ENCODE data around the gene SPATC1L.

The SPATC1L gene

GRCh38 chr21:46190491-46191131, 6.4 kb upstream of the SPATC1L start:
- no peak overlapping the region for H3K4me3 ChIP-seq (ENCODE audit: low read depth, low read length)
- TF ChIP-seq CTCF (IDR thresholded peaks at IDR 0.05; ENCODE audit: low read depth, low read length, missing control alignments), result no peak
- DNase-seq (ENCODE audit: low read depth), result no peak
- in situ Hi-C loops (cut with HindIII; ENCODE audit: low sequenced_read_pairs), result no loop called here

GRCh38 chr21:46189959-46190490, 5.8 kb upstream of the SPATC1L start:
- no peak for TF ChIP-seq CTCF (IDR thresholded peaks at IDR 0.05; ENCODE audit: low read depth, low read length, missing control alignments)
- DNase-seq (ENCODE audit: low read depth), result no peak
- in situ Hi-C loops (cut with HindIII; ENCODE audit: low sequenced_read_pairs), result no loop called here
- H3K4me3 ChIP-seq (ENCODE audit: low read depth, low read length), result no peak overlapping the region

GRCh38 chr21:46189213-46189958, 5.1 kb upstream of the SPATC1L start:
- in situ Hi-C loops (cut with HindIII; ENCODE audit: low sequenced_read_pairs), result no loop called here
- no peak for TF ChIP-seq CTCF (IDR thresholded peaks at IDR 0.05; ENCODE audit: low read depth, low read length, missing control alignments)
- no peak for DNase-seq (ENCODE audit: low read depth)
- H3K4me3 ChIP-seq (ENCODE audit: low read depth, low read length), result no peak overlapping the region

- no peak overlapping the region for H3K4me3 ChIP-seq (ENCODE audit: low read depth, low read length)
- no peak for TF ChIP-seq CTCF (IDR thresholded peaks at IDR 0.05; ENCODE audit: low read depth, low read length, missing control alignments)
- DNase-seq (ENCODE audit: low read depth), result no peak
- in situ Hi-C loops (cut with HindIII; ENCODE audit: low sequenced_read_pairs), result no loop called here
Measured at GRCh38 chr21:46188226-46189212, 4.3 kb upstream of the SPATC1L start.

- no peak for DNase-seq (ENCODE audit: low read depth)
- no peak overlapping the region for H3K4me3 ChIP-seq (ENCODE audit: low read depth, low read length)
- in situ Hi-C loops (cut with HindIII; ENCODE audit: low sequenced_read_pairs), result no loop called here
- TF ChIP-seq CTCF (IDR thresholded peaks at IDR 0.05; ENCODE audit: low read depth, low read length, missing control alignments), result no peak
Measured at GRCh38 chr21:46187814-46188213, 3.6 kb upstream of the SPATC1L start.

- no peak for DNase-seq (ENCODE audit: low read depth)
- no peak for TF ChIP-seq CTCF (IDR thresholded peaks at IDR 0.05; ENCODE audit: low read depth, low read length, missing control alignments)
- in situ Hi-C loops (cut with HindIII; ENCODE audit: low sequenced_read_pairs), result no loop called here
- H3K4me3 ChIP-seq (ENCODE audit: low read depth, low read length), result no peak overlapping the region
Measured at GRCh38 chr21:46187261-46187660, 3.0 kb upstream of the SPATC1L start.

Measured in astrocyte of the cerebellum (primary cell).